ENCODE data around the gene NAA25.

GRCh38 chr12:111976860-111977259, 131.7 kb downstream of the NAA25 start:
- no peak for TF ChIP-seq CTCF (IDR thresholded peaks at IDR 0.05)
- no peak for TF ChIP-seq POLR2A (IDR thresholded peaks at IDR 0.05)
- TF ChIP-seq POLR2AphosphoS5 (IDR thresholded peaks at IDR 0.05; ENCODE audit: insufficient read depth in 1 of 2, low read depth in 1 of 2), result no peak

All from vagina (tissue), 2 donors.